Measurements from ENCODE around the gene ANKRD52. TPM values are rescaled to one million over a fixed set of nuclear protein-coding genes. Genes with fewer than 3 reads are reported as not detected.
A peak's percentile ranks its signal among the peaks of the same experiment; 100 is the strongest.

Gene ANKRD52
- total and polyA plus RNA-seq, 2 of the 8 experiments (the other 6 are each of a cell fraction or from before 2014, with no cell fraction given) = 14.0 to 36.3 TPM

DNA sequence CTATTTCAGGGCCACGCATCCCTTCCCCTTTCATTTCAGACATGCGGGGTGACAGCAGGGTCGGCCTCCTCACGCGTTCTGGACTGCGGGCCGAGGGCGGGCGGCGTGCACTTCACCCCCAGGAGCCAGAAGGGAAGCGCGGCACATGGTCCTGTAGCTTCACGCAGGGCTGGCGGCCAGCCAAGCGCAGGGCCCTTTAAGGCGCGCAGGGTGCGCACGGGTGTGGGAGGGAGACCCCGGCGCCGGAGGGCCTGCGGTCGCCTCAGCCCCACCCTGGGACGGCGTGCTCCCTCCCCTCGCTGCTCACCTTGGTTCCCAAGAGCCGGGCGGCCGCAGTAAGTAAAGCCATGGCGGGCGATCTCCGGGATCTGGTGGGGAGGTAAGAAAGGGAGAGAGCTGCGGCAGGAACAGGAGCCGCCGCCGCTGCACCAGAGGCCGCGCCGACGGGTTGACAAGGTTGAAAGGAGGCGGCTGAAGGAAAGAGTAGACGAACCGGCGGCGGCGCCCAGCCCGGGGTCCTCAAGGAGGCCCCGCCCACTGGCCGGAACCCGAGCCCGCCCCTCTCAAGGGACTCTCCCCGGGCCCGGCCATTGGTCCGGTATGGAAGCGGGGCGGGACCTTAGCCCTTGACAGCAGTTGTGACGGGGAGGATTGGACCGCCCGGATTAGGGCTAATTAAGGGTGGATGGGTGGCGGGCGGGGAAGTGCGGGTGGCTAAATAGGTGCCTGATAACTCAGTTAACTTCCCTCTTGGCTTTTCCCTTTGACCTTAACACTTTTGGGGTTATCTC is 41.9 kb upstream of the ANKRD52 start, which contains the start of gene CS (continued):
- TF ChIP-seq KDM1A (IDR thresholded peaks at IDR 0.05; ENCODE audit: borderline replicate concordance, low read length) (no peak), SAP30 (IDR thresholded peaks at IDR 0.05; ENCODE audit: insufficient read depth, insufficient replicate concordance, low read length) (no peak), CBX8 (IDR thresholded peaks at IDR 0.05; ENCODE audit: borderline replicate concordance, low read depth, low read length) (no peak), MAFK (IDR thresholded peaks at IDR 0.05; ENCODE audit: low read depth, low read length) (no peak), NRF1 (IDR thresholded peaks at IDR 0.05; ENCODE audit: low read depth, low read length) (no peak), RAD21 (IDR thresholded peaks at IDR 0.05 in 1 of 2, conservative IDR thresholded peaks at IDR 0.05 in 1 of 2; ENCODE audit: low read depth in 2 of 2, low read length in 2 of 2) (no peak), BCL11A (IDR thresholded peaks at IDR 0.05; ENCODE audit: low read depth in 2 of 2, low read length in 2 of 2) (no peak), SUZ12 (IDR thresholded peaks at IDR 0.05; ENCODE audit: low read length) (no peak), ASH2L (IDR thresholded peaks at IDR 0.05; ENCODE audit: low read length) (peak; percentile 51), CTBP2 (IDR thresholded peaks at IDR 0.05; ENCODE audit: borderline replicate concordance, insufficient read depth, insufficient read length, low read length) (no peak), SIRT6 (IDR thresholded peaks at IDR 0.05; ENCODE audit: low read length) (no peak), TAF7 (optimal IDR thresholded peaks at IDR 0.05; ENCODE audit: borderline replicate concordance, low read depth, low read length) (no peak), EP300 (IDR thresholded peaks at IDR 0.05; ENCODE audit: borderline replicate concordance in 1 of 2, low read depth in 2 of 2, low read length in 2 of 2) (no peak), POU5F1 (IDR thresholded peaks at IDR 0.05; ENCODE audit: low read depth, low read length) (no peak), CEBPB (IDR thresholded peaks at IDR 0.05; ENCODE audit: low read depth, low read length) (no peak), KDM5A (IDR thresholded peaks at IDR 0.05; ENCODE audit: low read length) (no peak), TCF12 (IDR thresholded peaks at IDR 0.05; ENCODE audit: low read depth, low read length) (no peak), SP1 (IDR thresholded peaks at IDR 0.05; ENCODE audit: low read depth, low read length) (peak; percentile 86), CHD1 (IDR thresholded peaks at IDR 0.05; ENCODE audit: low read depth, low read length) (no peak), FOSL1 (IDR thresholded peaks at IDR 0.05; ENCODE audit: insufficient read depth, low read depth, low read length) (no peak), SRF (IDR thresholded peaks at IDR 0.05; ENCODE audit: low read depth, low read length) (peak; percentile 25; the same call in 1 of the 2 replicates), CHD2 (IDR thresholded peaks at IDR 0.05; ENCODE audit: low read length) (0 out of 2 replicates have a peak, but pooled peaks have one; percentile 29)
- TF ChIP-seq, protein P1, sequence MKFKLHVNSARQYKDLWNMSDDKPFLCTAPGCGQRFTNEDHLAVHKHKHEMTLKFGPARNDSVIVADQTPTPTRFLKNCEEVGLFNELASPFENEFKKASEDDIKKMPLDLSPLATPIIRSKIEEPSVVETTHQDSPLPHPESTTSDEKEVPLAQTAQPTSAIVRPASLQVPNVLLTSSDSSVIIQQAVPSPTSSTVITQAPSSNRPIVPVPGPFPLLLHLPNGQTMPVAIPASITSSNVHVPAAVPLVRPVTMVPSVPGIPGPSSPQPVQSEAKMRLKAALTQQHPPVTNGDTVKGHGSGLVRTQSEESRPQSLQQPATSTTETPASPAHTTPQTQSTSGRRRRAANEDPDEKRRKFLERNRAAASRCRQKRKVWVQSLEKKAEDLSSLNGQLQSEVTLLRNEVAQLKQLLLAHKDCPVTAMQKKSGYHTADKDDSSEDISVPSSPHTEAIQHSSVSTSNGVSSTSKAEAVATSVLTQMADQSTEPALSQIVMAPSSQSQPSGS (IDR thresholded peaks at IDR 0.05; ENCODE audit: low read length) = no peak

All from H1 (cell line).